MM.1S (cell line): Measurements from ENCODE around the gene SPATS1.

Experiments
- EZH2 ChIP-seq: fragments of 300-600 bp; sonication (generic); optimal IDR thresholded peaks from 2 replicates; pipeline ENCODE3; 2017; ENCODE audit warnings: low read depth, mild to moderate bottlenecking, antibody characterized with exemption, low read length, mixed read lengths
- TF ChIP-seq, protein P1 (sequence below): fragments of 300-600 bp; sonication (generic); IDR thresholded peaks from 2 replicates; pipeline ENCODE4 v1.5.1; 2016; ENCODE audit warnings: antibody characterized with exemption, low read length, mixed read lengths

DNA sequence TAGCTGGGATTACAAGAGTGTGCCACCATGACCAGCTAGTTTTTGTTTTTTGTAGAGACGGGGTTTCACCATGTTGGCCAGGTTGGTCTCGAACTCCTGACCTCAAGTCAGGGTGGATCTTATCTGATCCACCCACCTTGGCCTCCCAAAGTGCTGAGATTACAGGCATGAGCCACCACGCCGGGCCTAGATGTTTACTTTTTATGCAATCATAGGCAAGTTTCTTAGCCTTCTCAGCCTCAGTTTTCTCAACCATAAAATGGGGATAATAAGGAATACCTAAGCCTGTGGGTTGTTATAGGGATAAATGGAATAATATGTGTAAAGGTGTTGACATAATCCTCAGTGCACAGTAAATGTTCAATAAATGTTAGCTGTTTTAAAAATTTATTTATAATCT, 9.8 kb downstream of the SPATS1 start:
- TF ChIP-seq EZH2: no peak
- TF ChIP-seq, protein P1, sequence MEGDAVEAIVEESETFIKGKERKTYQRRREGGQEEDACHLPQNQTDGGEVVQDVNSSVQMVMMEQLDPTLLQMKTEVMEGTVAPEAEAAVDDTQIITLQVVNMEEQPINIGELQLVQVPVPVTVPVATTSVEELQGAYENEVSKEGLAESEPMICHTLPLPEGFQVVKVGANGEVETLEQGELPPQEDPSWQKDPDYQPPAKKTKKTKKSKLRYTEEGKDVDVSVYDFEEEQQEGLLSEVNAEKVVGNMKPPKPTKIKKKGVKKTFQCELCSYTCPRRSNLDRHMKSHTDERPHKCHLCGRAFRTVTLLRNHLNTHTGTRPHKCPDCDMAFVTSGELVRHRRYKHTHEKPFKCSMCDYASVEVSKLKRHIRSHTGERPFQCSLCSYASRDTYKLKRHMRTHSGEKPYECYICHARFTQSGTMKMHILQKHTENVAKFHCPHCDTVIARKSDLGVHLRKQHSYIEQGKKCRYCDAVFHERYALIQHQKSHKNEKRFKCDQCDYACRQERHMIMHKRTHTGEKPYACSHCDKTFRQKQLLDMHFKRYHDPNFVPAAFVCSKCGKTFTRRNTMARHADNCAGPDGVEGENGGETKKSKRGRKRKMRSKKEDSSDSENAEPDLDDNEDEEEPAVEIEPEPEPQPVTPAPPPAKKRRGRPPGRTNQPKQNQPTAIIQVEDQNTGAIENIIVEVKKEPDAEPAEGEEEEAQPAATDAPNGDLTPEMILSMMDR: no peak
